ENCODE measurements around the gene ESF1.

- no peak for TF ChIP-seq POLR2A (IDR thresholded peaks at IDR 0.05)
- no peak for TF ChIP-seq CTCF (IDR thresholded peaks at IDR 0.05)
- no peak for TF ChIP-seq POLR2AphosphoS5 (IDR thresholded peaks at IDR 0.05)
Observed at GRCh38 chr20:13690943-13691342, 93.8 kb downstream of the ESF1 start.

Measured in sigmoid colon (tissue), 4 donors.